Measurements from ENCODE around the gene DMRTB1.

Gene DMRTB1

DNA sequence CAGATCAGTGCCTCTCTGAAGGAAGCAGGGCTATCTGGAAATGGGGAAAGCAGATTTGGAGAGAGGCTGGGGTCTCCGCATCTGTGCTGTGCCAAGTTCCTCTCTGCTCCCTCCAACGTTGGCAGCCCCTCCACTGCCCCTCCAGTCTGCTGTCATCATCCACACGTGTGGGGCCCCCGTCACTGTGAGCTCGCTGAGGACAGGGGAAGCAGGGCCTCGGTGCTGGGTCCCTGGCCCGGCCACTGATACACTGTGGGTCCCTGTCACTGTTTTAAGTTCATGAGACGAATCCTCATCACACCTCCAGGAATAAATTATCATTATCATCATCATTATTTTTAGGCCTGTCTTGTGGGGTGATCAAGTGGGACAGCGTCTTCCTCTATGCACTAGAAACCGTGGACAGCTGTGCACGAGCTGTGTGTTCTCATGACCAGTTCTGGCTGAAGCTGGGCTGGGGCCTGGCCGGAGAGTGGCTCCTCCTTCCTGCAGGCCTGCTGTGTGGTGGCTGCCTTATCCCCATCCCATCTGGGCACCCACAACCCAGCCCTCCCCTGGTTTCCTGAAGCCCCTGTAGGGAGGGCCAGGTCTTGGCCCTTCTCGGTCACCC is 52.2 kb downstream of the DMRTB1 start:
- no peak for DNase-seq

DNA sequence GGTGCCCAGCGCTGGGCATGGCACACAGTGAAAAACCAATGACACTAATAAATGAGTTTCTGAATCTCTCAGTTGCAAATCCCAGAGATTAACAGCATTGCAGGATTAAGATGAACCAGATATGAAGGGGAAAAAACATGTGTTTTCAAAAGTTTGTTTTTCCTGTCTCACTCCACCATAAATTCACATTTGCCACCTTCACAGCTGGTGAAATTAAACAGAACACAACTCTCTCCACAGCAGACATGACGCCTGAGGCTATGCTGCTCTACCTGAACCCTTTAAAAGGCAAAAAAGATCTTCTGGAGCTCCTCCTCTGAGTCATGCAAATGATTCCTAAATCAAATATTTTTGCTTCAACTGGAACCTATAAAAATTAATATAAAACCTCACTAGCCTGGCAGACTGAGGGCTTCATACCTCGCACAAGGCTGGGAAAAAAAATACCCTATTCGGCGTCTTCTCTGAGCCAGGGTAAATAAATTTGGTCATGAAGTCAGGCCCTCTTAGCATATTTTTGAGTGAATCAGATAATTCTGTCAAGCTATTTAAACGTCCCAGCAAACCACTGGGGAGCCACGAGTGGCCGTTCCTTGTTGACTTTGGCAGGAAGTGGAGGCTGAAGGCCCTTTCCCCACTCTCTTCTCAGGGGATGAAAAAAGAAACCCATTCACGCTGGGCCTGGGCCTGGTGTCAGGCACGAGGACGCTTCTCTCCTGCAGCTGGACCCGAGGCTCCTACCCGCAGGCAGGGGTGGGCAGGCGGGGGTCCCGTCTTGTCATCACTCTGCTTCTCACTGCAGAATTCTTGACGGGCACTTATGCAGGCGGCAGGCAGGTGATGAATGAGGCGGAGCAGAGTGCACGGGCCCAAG is 53.0 kb downstream of the DMRTB1 start:
- peak; percentile 75 for DNase-seq

DNA sequence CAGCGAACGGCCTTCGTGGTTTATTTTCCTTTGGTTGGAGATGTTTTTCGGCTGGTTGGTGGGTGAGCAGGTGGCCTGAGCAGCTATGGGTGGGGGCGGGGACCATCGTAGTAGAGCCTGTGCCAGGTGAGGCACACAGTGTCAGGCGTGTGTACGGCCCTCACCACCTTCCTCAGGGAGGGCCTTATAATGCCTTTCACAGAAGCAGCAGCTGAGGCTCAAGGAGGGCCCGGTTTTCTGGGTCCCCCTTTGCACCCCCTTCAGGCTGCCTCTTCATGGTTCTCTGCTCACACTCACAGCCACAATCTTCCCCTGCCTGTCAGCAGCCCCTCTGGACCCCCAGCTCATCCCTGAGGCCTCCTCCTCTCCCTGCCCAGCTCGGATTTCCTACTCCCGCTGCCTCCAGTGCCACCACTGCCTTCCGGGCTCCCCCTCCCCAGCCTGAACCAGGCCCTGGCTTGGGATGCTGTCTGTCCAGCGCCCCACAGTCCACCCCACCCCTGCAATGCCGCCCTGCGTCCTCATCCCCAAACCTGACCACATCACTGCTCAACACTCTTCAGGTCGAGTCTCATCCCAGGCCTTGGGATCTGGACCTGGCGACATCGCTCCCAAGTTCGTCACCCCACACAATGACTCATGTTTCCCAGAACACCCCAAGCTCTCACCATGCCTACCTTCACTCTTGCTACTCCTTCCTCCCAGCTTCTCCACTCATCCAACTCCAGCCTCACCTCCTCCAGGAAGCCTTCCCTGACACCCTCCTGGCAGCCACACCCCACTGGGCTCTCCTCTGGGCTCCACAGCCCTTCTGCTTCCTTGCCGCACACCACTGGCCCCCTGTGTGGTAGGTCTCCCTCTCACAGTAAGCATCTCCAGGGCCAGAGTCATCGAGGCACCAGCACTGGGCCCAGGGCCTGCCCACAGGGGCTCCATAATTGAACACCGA is 53.9 kb downstream of the DMRTB1 start:
- no peak for DNase-seq

DNA sequence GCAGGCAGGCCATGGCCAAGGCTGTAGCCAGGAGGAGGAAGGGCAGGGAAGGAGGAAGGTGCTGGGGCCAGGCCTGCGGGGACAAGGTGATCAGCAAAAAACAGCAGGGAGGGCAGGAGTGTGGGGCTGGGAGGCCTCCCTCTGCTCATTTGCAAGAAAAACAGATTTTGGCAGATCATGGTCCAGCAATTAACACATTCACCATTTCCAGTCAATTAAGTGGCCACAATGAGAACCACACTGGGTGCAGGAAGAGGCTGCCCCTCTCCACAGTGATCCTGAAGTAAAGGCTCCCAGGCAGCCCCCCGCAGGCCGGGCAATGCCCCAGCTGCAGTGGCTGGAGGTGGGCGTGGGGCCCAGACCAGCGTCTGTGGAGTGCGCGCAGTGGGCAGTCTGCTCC is 54.6 kb downstream of the DMRTB1 start:
- no peak for DNase-seq

GRCh38 chr1:53514436-53514835 is 55.2 kb downstream of the DMRTB1 start:
- no peak for DNase-seq

GRCh38 chr1:53516181-53516580 is 57.0 kb downstream of the DMRTB1 start:
- no peak for DNase-seq

Measured in NCI-H1105 treated with DMSO at 0.1 percent for 48 hours (cell line).